CD4-positive, alpha-beta T cell treated with Interleukin-6 at 100 ng/mL for 8 hours (primary cell): ENCODE results near the gene NUCKS1.

Experiments
- DNase-seq: peaks from one replicate; pipeline ENCODE4 v3.0.0-alpha.2; 2020; ENCODE audit warnings: mixed read lengths, low spot score

NUCKS1 gene, protein sequence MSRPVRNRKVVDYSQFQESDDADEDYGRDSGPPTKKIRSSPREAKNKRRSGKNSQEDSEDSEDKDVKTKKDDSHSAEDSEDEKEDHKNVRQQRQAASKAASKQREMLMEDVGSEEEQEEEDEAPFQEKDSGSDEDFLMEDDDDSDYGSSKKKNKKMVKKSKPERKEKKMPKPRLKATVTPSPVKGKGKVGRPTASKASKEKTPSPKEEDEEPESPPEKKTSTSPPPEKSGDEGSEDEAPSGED

DNA sequence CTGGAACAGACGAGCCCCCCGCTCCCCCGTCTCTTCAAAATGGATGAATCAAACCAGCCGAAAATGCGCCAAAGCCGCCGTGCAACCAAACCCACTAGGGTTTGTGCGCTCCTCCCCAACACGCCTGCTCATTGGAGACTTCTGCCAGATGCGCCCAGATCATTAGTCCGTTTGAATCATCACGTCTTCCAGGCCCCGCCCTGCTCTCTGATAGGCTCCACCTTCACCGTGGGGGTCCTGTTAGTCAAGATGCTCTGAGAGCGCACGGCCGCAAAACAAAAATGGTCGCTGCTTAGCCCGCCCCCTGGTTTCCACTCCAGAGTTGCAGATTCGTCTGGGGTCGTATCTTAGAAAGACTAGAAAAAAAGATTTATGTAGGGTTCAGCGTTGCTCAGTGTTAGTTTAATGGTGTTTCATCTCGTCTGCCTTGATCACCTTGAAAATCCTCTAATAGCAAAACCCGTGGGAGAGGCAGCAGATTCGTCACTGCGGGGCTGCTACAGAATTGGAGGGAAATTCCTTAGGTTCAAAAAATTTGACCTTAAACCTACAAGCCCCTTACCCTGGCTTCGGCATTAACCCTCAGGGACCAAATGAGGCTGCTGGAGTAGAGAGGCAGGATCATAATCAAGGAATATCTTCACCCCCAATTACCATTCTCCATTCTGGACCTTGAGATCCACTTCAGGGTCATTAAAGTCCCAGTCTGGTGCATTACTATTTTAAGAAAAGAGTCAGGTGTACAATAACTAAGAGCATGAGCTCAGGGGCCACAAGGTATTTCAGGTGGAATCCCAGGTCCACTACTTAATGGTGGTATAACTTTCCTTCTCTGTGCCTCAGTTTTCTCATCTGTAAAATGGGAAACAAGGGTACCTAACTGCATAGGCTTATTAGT, at the start of gene NUCKS1:
TSS of gene NUCKS1 (minus strand) at position 45 of the 898 bp plus-strand sequence. CDS start 209 bp downstream, outside the sequence.
- peak; percentile 98 for DNase-seq

DNA sequence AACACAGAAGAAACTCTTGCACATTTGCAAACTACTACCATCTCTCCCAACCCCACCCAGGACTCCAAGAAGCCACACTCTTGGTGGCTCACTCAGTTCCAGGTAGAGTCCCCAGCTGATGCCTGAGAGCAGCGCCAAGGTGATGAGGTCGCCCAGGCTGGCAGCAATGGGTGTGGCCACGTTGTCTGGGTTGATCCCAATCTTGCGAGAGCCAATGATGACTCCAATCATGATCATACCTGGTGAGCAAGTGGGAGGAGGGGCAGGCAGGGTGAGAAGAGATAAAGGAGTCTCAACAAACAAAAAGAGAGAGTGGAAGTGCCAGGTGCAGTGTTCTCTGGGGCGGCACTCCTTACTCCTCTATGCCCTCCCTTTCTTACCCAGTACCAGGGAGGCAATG, 48.6 kb upstream of the NUCKS1 start:
- no peak for DNase-seq

DNA sequence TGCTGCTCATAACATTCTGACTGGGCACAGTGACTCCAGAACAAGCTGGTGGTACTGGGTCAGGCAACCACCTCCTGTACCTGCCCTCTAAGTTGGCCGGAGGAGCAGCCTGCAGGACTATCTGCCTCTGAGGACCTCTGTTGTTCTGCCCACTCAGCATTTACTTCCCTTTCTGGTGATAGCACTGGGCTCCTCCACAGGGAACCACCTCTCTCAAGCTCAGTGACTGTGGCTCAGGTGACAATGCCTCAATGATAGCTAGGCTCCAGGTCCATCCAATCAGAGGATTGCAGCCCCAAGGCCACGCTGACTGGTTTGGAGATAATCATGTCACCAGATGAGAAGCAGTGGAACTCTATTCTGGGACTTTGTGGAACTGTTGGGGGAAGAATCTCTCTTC, 47.2 kb upstream of the NUCKS1 start:
- DNase-seq = no peak

DNA sequence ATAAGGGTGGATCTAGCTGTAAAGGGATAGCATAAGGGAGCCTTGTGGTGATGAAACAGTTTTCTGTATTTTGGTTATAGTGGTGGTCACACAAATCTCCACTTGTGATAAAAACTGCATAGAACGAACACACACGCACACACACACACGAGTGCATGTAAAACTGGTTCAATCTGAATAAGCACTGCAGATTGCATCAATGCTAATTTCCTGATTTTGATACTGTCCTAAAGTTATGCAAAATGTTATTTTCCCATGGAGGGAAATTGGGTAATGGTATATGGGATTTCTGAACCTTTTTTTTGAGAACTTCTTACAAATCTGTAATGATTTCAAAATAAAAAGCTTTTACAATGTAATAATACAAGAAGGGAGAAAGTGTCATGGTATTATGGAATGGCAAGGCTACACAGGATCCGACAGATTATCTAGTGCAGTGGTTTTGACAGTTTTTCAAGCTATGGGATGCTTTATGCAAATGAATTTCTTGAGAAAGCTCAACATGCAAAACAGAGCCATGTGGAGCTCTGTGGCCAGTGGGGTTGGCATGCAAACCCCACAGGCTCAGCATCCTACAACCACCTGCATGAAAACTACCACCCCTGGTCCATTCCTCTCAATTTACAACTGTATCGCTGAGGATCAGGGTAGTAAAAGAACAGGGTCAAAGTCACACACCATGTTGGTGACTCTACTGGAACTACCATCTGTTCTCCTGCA, 44.2 kb upstream of the NUCKS1 start:
- DNase-seq = no peak

DNA sequence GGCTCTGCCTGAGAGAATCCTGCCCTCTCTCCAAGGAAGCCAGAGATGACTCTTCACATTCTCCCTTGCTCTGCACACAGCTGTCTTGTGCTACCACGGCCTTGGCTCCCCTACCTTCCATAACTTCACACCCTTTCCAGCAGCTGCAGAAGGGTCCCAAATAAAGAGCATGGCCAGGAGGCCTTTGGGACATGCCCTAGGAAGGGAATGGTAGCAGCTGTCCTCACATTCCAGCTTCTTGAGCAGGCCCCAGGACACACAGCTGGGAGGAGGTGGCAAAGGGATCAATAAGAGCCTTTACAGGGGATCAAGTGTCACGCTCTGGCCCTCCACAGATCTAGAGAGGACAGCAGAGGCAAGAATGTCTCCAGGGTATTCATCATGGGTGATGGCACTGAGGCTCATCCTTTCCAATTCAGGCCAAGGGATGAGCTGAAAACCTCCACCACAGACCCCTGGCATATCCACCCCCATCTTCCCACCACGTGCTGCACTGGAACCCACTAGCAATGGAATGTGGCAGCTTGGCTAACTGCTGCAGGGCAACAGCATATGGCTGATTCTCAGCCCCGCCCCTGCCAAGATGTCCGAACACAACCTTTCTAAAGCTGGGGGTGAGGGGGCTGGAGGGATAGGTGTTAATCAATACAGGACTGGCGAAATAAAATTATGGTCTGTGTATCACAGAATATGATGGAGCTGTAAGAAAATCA, 43.1 kb upstream of the NUCKS1 start:
- no peak for DNase-seq

DNA sequence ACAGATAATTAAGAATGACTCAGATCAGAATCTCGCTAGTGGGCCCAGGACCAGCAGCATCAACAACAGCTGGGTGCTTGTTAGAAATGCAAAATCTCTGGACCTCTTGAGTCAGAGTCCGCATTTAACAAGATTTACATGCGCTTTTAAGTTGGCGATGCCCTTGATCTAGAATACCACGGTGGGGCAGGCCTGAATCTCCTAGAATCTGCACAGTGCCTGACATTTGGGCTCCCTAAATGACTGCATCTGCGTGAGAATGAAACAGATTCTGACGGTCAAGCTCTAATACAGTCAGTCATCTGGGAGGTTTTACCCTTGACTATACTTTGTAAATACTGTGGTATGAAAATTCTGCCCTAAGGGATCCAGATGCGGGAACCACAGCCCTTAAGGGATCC, 42.5 kb upstream of the NUCKS1 start:
- no peak for DNase-seq

DNA sequence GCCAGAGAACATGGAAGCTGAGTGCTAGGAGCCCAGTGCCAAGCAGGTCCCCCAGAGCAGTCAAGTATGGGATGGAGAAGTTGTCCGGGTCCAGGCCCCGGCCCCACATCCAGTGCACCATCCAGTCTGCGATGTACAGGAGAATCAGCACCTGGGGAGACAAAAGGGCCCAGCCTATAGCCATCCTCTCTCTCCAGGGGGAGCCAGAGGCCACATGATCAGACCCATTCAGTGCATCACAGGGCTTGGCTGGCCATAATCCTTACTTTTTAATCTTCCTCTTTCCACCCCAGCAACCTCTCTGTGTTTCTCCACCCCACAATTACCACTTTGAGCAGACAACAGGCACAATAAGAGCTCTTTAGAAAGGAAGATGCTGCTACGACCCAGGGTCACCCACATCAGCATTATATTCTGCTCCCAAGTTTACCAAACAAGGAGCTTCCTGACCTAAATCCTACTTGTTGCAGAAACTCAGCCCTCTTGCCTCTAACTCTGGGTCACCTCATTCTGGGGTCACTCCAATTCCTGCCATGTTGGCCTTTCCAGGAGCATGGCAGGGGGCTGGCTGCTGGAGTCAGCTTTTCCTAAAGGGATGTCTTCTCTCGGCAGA, 41.7 kb upstream of the NUCKS1 start:
- peak; percentile 63 for DNase-seq

DNA sequence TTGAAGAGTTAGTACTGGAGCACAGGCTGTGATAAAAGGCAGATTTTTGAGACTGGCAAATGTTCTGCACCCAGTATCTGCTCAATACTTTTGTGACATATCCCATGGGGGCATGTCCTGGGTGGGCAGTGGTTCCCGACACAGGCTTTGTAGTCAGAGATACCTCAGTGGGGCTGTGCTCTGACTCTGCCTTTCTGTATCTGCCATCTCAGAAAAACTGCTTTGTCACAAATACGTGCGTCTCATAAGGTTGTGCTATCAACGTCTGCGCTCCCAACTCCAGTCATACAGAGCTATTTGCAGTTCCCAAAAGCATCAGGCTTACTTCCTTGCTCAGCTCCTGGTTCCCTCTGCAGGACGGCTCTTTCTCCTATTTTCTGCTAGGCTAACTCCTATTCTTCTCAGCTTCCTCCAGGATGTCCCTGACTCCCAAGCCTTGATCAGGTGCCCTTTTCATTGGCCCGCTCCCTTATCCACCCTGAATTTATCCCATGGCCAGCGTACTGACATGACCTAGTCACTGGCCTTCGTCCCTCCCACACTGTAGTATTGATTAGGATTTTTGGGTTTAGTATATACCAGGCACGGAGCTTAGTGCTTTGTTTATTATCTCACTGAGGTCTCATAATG, 37.4 kb upstream of the NUCKS1 start:
- DNase-seq = no peak

DNA sequence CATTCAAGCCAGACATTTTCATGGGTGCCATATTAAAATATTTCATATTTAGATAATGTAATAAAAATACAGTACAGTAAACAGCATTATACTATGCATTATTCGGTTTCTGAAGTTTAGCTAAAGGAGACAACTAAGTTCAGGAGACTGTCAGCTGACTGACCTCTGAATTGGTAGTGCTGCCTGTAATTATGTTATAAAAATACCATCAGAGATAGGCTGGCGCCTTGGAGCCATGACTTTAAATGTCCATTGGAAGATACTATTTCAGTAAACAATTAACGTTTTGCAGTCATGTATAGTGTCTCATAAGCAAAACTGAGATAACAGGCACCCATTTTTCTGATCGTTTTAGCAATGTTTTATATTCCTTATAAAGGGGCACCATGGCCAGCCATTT, 36.6 kb upstream of the NUCKS1 start:
- no peak for DNase-seq

DNA sequence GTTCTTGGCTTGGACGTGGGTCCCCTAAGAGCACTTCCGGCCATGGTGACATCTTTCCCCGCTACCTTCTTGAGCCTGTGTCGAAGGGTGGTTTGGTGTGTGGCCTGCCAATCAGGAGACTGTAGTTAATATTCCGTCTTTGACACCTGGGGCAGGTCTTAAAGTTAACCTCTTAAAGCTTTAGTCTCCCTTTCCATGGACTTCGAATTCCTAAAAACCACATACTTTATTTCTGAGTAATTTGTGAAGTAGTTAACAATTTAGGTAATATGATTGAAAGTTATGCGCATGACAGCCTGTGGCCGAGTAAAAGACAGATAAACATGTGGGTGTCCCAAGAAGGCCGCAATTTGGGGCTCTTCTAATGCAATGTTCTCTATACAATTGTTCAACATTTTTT, 35.5 kb upstream of the NUCKS1 start:
- no peak for DNase-seq

DNA sequence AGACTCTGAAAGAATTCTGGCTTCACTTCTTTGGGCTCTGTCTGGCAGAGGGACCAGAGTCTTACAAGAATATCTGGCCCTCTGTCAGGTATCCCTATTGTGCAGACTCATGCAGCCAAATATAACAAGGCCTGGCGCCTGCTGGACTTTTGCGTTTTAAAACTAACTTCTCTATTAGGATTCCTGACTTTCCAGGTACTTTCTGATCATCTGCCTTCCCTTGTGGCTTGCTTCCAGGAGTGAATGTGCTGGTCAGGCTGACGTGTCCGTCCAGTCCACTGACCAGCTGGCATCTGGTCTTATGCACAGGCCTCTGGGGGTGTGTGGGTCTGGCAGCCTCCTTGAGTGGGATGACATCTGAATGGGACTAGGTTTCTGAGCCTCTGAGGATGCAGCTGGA, 33.9 kb upstream of the NUCKS1 start:
- no peak for DNase-seq

DNA sequence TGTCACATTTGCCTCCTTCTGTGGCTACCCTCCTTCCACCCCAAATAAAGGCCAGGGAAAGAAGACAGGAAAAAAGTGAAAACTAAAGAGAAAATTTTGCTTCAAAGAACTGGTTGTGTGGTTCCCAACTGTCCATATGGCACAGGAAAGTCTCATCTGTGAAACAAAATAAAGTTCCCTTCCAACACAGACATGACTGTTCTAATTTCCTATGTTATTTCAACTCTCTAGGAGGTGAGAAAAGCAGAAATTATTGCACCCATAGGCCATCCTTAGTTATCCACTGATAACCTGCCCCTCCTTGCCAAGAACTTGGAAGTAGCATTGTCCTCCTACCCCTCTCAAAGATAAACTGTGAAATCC, 33.4 kb upstream of the NUCKS1 start:
- no peak for DNase-seq

DNA sequence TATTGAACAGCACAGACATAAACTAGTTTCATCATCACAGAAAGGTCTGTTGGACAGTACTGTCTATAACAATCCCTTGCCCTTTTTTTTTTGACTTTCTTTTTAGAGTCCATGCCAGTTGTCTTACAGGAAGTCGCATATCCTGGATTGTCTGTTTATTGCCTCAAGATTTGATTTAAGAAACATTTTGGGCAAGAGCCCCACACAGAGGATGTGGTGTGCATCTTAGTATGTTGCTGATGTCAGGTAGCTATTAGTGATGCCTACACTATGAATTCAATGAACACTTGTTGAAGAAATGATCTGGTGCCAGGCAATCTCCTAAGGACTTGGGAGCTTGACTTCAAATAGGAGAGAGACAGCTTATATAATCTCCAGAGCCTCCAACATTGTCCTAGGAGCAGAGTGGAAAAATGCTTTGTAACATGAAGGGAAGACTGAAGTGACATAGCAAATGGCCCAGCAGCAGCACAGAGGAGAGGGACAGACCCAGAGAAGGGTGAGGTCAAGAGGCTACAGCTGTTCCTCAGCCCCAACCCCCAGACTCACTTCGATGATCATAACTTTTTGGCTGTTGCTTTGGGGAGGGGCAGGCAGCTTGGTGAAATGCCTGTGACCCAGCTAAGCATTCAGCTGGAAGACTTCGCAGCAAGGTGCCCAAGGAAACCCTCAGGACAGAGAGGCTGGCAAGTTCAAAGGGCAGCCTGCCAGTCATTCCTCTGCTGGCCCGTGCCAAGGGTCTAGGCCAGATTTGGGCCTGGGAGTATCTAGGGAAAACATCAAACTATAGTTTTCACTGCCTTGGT, 32.8 kb upstream of the NUCKS1 start:
- peak; percentile 14 for DNase-seq

DNA sequence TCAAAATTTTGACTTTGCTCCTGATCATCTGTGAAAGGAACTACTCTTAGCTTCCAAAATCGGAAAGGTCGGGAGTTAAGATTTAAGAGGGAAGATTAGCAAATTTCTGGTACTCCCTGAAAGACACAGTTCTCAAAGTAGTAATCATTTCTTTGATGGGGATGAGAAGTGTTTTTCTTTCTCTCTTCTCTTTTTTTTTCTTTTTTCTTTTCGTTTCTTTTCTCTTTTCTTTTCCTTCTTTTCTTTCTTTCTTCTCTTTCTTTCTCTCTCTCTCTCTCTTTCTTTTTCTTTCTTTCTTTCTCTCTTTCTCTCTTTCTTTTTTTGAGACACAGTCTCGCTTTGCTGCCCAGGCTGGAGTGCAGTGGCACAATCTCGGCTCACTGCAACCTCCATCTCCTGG, 30.4 kb upstream of the NUCKS1 start:
- no peak for DNase-seq

DNA sequence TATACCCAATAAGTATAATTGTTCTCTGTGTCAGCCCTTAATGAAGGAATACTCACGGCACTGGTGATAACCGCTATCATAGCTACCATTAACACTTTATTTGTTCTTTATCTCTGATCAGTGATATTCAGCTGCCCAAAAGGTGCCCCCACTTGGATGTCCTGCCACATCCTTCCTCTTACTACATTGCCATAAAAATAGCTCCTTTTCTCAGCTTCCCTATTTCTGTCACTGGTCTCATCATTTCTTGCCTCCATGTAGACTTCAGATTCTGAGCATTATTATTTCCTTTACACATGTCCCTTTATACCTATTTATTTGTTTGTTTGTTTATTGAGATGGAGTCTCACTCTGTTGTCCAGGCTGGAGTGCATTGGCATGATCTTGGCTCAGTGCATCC, 28.0 kb upstream of the NUCKS1 start:
- DNase-seq = no peak

DNA sequence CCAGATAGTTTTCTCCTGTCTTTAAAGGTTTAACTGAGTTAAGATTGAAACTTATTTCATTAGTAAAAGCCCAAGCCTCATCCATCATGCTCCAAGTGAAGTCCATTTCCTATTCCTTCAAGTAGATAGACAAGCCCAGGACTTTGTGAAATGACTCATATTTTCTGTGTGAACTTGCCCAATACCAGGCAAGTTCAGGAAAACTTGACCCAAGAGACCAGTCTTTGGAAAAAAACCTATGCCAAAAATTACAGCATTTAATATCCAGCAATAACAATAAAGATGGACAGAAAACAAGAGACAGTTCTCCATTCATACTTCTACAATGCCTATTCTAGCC, 25.7 kb upstream of the NUCKS1 start:
- DNase-seq = no peak

DNA sequence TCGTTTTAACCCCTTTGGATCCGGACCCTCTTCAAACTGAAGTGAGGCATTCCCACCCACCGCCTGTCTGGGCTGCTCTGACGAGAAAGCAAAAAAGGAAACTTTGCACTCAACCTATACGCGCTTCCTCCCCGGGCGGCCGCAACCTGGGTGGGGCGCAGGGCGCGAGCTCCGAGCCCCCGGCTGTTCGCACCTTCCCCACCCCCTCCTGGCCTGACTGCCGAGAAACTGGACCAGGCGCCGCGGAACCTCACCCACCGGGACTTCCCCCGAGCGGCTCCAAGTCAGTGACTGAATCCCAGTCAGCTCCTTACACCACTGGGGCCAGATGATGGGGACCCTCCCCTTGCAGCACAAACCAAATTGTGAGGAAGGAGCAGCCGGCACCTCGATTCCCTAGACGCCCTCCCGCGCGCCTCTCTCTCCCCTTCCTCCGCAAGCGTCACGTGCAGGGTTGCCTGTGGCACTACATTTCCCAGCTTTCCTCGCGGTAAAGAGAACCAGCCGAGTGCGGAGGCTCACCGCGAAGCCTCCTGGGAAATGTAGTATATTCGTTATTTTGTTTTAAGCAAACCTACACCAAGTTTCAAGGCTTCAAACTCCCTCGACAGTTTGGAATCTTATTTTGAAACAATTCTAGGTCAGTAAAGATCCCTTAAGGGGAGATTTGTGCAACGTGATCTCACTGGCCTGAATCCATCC, 25.2 kb upstream of the NUCKS1 start, which contains the start of gene RAB29:
TSS of gene RAB29 (minus strand) at position 468 of the 702 bp plus-strand sequence. CDS start 526 bp downstream, outside the sequence.
- DNase-seq = peak; percentile 87

DNA sequence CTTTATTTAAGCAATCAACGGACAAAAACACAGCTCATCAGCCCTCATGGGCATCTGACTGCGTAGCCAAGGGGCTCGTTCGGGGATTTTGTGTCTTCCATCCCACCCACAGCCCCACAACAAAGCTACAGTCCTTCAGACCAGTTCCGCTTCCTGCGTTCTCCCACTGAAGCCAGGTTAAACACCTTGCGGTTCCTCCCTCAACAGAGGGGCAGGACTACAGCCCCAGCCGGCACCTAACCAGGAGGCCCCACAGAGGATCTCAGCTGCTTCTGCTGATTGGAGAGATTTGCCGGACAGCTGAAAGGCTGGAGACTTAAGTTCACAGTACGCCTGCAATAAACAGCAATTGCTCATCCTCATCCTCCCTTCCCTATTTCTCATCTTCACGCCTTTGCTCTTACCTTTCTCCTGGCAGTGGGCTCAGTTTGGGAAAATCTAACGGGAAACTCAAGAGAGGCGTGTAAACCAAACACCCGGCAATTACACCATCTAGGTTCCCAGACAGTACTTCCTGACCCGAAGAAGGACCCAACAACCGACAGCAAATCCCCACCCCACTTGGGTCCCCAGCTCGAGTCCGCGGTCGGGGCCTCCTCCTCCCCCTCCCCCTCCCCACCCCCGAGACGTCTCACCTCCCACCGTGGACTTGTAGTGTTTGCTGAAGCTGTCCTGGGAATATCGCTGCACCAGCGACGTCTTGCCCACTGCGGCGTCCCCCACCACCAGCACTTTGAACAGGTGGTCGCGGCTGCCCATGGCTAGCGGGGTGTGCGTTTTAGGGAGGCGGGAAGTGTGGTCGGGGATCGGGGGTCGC, 24.4 kb upstream of the NUCKS1 start:
- peak; percentile 41 for DNase-seq

DNA sequence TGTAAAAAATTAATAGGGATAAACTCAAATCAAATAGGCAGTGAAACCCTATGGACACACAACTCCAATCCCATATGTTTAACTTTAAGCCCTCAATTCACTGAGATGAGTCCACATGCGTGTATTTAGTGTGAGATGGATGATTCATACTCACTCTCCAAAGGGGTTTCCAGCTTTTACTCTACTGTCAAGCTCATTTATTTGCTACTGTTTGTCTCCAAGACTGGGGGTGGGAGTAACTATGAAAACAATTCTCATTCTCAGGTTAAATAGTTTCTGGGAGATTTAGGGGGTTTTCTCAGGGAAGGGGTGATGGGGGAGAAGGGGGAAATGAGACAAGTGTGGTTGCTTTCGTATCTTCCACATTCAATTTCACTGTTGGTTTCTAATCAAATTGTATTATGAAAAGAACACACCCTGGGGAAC, 22.6 kb upstream of the NUCKS1 start:
- DNase-seq = no peak
